ENCODE results near the gene KIF1C. TPM values are rescaled to one million over a fixed set of nuclear protein-coding genes. Genes with fewer than 3 reads are reported as not detected.

Gene KIF1C
- total RNA-seq, 1 donor from 2014 or later = 51.0 TPM

- DNase-seq (ENCODE audit: low spot score) = no peak
- Mint-ChIP-seq H3K4me3 (ENCODE audit: low read depth) (no peak overlapping the region), H3K9me3 (no peaks in the 10 kb centered on the region), H3K36me3 (ENCODE audit: low read depth) (peaks cover 40% of the 10 kb centered on the region), H3K4me1 (ENCODE audit: low read depth) (peaks cover 4% of the 10 kb centered on the region), H3K27ac (no peak overlapping the region), H3K27me3 (ENCODE audit: low read depth) (no peaks in the 10 kb centered on the region)
- intact Hi-C loops (cut with micrococcal nuclease) = no loop called here
These were observed 38.3 kb upstream of the KIF1C start for GRCh38 chr17:4959261-4959965.

- Mint-ChIP-seq H3K9me3 (no peaks in the 10 kb centered on the region), H3K36me3 (ENCODE audit: low read depth) (peaks cover 44% of the 10 kb centered on the region), H3K27me3 (ENCODE audit: low read depth) (no peaks in the 10 kb centered on the region), H3K27ac (peak overlapping the region; percentile 42), H3K4me3 (ENCODE audit: low read depth) (no peak overlapping the region), H3K4me1 (ENCODE audit: low read depth) (peaks cover 6% of the 10 kb centered on the region)
- intact Hi-C loops (cut with micrococcal nuclease) = no loop called here
- DNase-seq (ENCODE audit: low spot score) = no peak
These were observed 37.3 kb upstream of the KIF1C start for GRCh38 chr17:4960279-4960922.

- no peaks in the 10 kb centered on the region for H3K9me3 Mint-ChIP-seq
- no peak overlapping the region for H3K27ac Mint-ChIP-seq
- H3K4me1 Mint-ChIP-seq (ENCODE audit: low read depth) = peaks cover 27% of the 10 kb centered on the region
- peak overlapping the region; percentile 22 for H3K4me3 Mint-ChIP-seq (ENCODE audit: low read depth)
- H3K27me3 Mint-ChIP-seq (ENCODE audit: low read depth) = no peaks in the 10 kb centered on the region
- intact Hi-C loops (cut with micrococcal nuclease) = no loop called here
- H3K36me3 Mint-ChIP-seq (ENCODE audit: low read depth) = peaks cover 25% of the 10 kb centered on the region
- DNase-seq (ENCODE audit: low spot score) = no peak
These were observed 32.3 kb upstream of the KIF1C start for GRCh38 chr17:4965311-4965986.

- intact Hi-C loops (cut with micrococcal nuclease) = loop anchor here (1.0 to 2.0 kb wide), 3 partner anchors 19 to 58 kb away; partner anchors contain the start of genes PFN1, RNF167 and SLC25A11
- no peak overlapping the region for H3K4me3 Mint-ChIP-seq (ENCODE audit: low read depth)
- H3K36me3 Mint-ChIP-seq (ENCODE audit: low read depth) = peaks cover 20% of the 10 kb centered on the region
- H3K27me3 Mint-ChIP-seq (ENCODE audit: low read depth) = no peaks in the 10 kb centered on the region
- H3K27ac Mint-ChIP-seq = peak overlapping the region; percentile 72
- no peaks in the 10 kb centered on the region for H3K9me3 Mint-ChIP-seq
- DNase-seq (ENCODE audit: low spot score) = peak; percentile 97
- H3K4me1 Mint-ChIP-seq (ENCODE audit: low read depth) = peaks cover 35% of the 10 kb centered on the region
These were observed 30.8 kb upstream of the KIF1C start for GRCh38 chr17:4966844-4967538.

- Mint-ChIP-seq H3K4me1 (ENCODE audit: low read depth) (peaks cover 35% of the 10 kb centered on the region), H3K27ac (peak within 1 kb of the TSS; percentile 72), H3K36me3 (ENCODE audit: low read depth) (peaks cover 26% of the 10 kb centered on the region), H3K4me3 (ENCODE audit: low read depth) (no peak within 1 kb of the TSS), H3K9me3 (no peaks in the 10 kb centered on the region), H3K27me3 (ENCODE audit: low read depth) (no peaks in the 10 kb centered on the region)
- intact Hi-C loops (cut with micrococcal nuclease) = loop anchor here (1.0 to 2.0 kb wide), 4 partner anchors 19 to 59 kb away; partner anchors contain the start of genes CAMTA2, PFN1, RNF167 and SLC25A11
- DNase-seq (ENCODE audit: low spot score) = peak; percentile 94
These were observed 29.9 kb upstream of the KIF1C start, which contains the start of gene SPAG7 for GRCh38 chr17:4967539-4968485. Gene SPAG7 (minus strand): TSS chr17:4967817. CDS start chr17:4967804, 13 bp downstream.

- Mint-ChIP-seq H3K4me1 (ENCODE audit: low read depth) (peaks cover 35% of the 10 kb centered on the region), H3K9me3 (no peaks in the 10 kb centered on the region), H3K27ac (no peak overlapping the region), H3K36me3 (ENCODE audit: low read depth) (peaks cover 29% of the 10 kb centered on the region), H3K27me3 (ENCODE audit: low read depth) (no peaks in the 10 kb centered on the region), H3K4me3 (ENCODE audit: low read depth) (no peak overlapping the region)
- no peak for DNase-seq (ENCODE audit: low spot score)
- intact Hi-C loops (cut with micrococcal nuclease) = loop anchor here (2.0 kb wide), 1 partner anchor 18 kb away; the partner anchor contains the start of gene CAMTA2
These were observed 29.2 kb upstream of the KIF1C start for GRCh38 chr17:4968486-4969046.

GRCh38 chr17:4969047-4969550 is 28.7 kb upstream of the KIF1C start:
- H3K36me3 Mint-ChIP-seq (ENCODE audit: low read depth) = peaks cover 34% of the 10 kb centered on the region
- no peaks in the 10 kb centered on the region for H3K27me3 Mint-ChIP-seq (ENCODE audit: low read depth)
- no peak overlapping the region for H3K27ac Mint-ChIP-seq
- intact Hi-C loops (cut with micrococcal nuclease) = loop anchor here (2.0 kb wide), 1 partner anchor 18 kb away; the partner anchor contains the start of gene CAMTA2
- H3K4me3 Mint-ChIP-seq (ENCODE audit: low read depth) = no peak overlapping the region
- no peaks in the 10 kb centered on the region for H3K9me3 Mint-ChIP-seq
- peak; percentile 22 for DNase-seq (ENCODE audit: low spot score)
- peaks cover 35% of the 10 kb centered on the region for H3K4me1 Mint-ChIP-seq (ENCODE audit: low read depth)

- no peak overlapping the region for H3K4me3 Mint-ChIP-seq (ENCODE audit: low read depth)
- no peak for DNase-seq (ENCODE audit: low spot score)
- peaks cover 35% of the 10 kb centered on the region for H3K4me1 Mint-ChIP-seq (ENCODE audit: low read depth)
- H3K36me3 Mint-ChIP-seq (ENCODE audit: low read depth) = peaks cover 40% of the 10 kb centered on the region
- H3K27me3 Mint-ChIP-seq (ENCODE audit: low read depth) = no peaks in the 10 kb centered on the region
- no peaks in the 10 kb centered on the region for H3K9me3 Mint-ChIP-seq
- no peak overlapping the region for H3K27ac Mint-ChIP-seq
- intact Hi-C loops (cut with micrococcal nuclease) = loop anchor here (2.0 kb wide), 1 partner anchor 17 kb away; the partner anchor contains the start of gene CAMTA2
These were observed 28.1 kb upstream of the KIF1C start for GRCh38 chr17:4969551-4970173.

GRCh38 chr17:4970273-4970672 is 27.5 kb upstream of the KIF1C start:
- H3K36me3 Mint-ChIP-seq (ENCODE audit: low read depth) = peaks cover 43% of the 10 kb centered on the region
- no peaks in the 10 kb centered on the region for H3K9me3 Mint-ChIP-seq
- no peak for DNase-seq (ENCODE audit: low spot score)
- no peaks in the 10 kb centered on the region for H3K27me3 Mint-ChIP-seq (ENCODE audit: low read depth)
- no peak overlapping the region for H3K27ac Mint-ChIP-seq
- peak overlapping the region; percentile 6 for H3K4me3 Mint-ChIP-seq (ENCODE audit: low read depth)
- peaks cover 34% of the 10 kb centered on the region for H3K4me1 Mint-ChIP-seq (ENCODE audit: low read depth)
- intact Hi-C loops (cut with micrococcal nuclease) = no loop called here

- peaks cover 28% of the 10 kb centered on the region for H3K4me1 Mint-ChIP-seq (ENCODE audit: low read depth)
- H3K9me3 Mint-ChIP-seq = no peaks in the 10 kb centered on the region
- no peak overlapping the region for H3K27ac Mint-ChIP-seq
These were observed 25.9 kb upstream of the KIF1C start for GRCh38 chr17:4971826-4972225.

GRCh38 chr17:4972322-4972721 is 25.4 kb upstream of the KIF1C start:
- intact Hi-C loops (cut with micrococcal nuclease) = no loop called here
- Mint-ChIP-seq H3K4me3 (ENCODE audit: low read depth) (no peak overlapping the region), H3K27me3 (ENCODE audit: low read depth) (no peaks in the 10 kb centered on the region), H3K4me1 (ENCODE audit: low read depth) (peaks cover 28% of the 10 kb centered on the region), H3K27ac (no peak overlapping the region), H3K36me3 (ENCODE audit: low read depth) (peaks cover 44% of the 10 kb centered on the region), H3K9me3 (no peaks in the 10 kb centered on the region)
- DNase-seq (ENCODE audit: low spot score) = no peak

More at GRCh38 chr17:4971826-4972225, 25.9 kb upstream of the KIF1C start:
- intact Hi-C loops (cut with micrococcal nuclease) = no loop called here
- no peaks in the 10 kb centered on the region for H3K27me3 Mint-ChIP-seq (ENCODE audit: low read depth)
- no peak for DNase-seq (ENCODE audit: low spot score)
- H3K36me3 Mint-ChIP-seq (ENCODE audit: low read depth) = peaks cover 39% of the 10 kb centered on the region
- H3K4me3 Mint-ChIP-seq (ENCODE audit: low read depth) = no peak overlapping the region

All from activated T-helper 2 cell treated with anti-CD3 and anti-CD28 coated beads, Interferon-gamma antibody, Interleukin-2, Interleukin-4, amounts not matched to agents 10 μg/mL and 5 μg/mL and 100 μg/mL, durations not matched to agents 14 hours and 24 hours and 36 hours (primary cell).